ENCODE data around the gene SFI1. TPM values are rescaled to one million over a fixed set of nuclear protein-coding genes. Genes with fewer than 3 reads are reported as not detected.

The SFI1 gene
- total and polyA plus RNA-seq, 2 of the 4 experiments (the other 2 are of a cell fraction), result 9.9 to 12.0 TPM

DNA sequence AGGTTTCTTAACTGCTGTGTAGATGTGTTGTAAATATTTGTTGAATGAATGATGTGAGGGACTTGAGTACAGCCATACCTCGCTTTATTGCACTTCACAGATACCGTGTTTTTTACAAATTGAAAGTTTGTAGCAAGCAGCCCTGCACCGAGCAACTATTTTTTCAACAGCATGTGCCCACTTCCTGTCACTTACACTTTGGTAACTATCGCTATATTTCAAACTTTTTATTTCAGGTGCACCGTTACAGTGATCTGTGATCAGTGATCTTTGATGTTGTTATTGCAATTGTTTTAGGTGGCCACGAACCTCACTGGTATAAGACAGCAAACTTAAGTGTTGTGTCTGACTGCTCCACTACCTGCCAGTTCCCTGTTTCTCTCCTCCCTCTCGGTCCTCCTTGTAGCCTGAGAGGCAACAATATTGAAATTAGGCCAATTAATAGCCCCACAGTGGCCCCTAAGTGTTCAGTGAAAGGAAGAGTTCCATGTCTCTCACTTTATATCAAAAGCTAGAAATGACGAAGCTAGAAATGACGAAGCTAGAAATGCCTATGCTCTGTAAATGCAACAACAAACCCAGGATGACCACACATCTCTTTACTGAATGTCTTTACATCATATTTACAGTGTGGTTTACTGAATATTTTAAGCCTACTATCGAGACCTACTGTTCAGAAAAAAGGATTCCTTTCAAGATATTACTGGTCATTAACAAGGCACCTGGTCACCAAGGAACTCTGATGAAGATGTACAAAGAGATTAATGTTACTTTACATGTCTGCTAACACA, 1.0 kb downstream of the SFI1 start (continued):
- TF ChIP-seq ELK1 (IDR thresholded peaks at IDR 0.05; ENCODE audit: borderline replicate concordance, low read depth, low read length), result no peak

DNA sequence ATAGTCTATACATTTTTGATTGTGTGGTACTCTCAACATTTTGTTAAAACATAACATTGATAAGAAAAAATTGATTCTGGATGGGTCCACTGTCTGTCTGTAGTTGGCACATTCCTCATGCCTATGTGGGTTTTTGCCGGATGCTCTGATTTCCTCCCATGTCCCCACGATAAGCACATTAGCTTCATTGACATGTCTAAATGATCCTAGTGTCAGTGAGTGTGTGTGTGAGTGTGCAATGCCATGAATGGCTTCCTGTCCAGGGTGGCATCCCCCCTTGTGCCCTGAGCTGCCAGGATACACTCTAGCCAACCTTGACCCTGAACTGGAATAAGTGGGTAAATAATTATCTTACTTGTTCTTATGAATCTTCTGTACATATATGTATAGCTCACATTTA, 5.4 kb downstream of the SFI1 start:
- Histone ChIP-seq H3K18ac (ENCODE audit: low read depth, low read length) (no peak overlapping the region), H3K4me2 (ENCODE audit: low read depth, low read length) (no peak overlapping the region), H2BK120ac (ENCODE audit: low read depth, low read length) (no peak overlapping the region), H3K14ac (replicated peaks; ENCODE audit: low read depth, low read length) (no peak overlapping the region), H2BK20ac (ENCODE audit: low read depth, low read length) (no peak overlapping the region), H4K20me1 (ENCODE audit: insufficient read depth, low read length) (no peaks in the 10 kb centered on the region), H3K36me3 (ENCODE audit: control insufficient read depth, insufficient read depth, low read length) (no peaks in the 10 kb centered on the region), H2AK9ac (replicated peaks; ENCODE audit: low read depth, low read length, poor library complexity) (no peak overlapping the region), H3K9ac (ENCODE audit: low read depth, low read length) (no peak overlapping the region), H4K8ac (ENCODE audit: low read depth in 2 of 2, low read length in 2 of 2) (no peak overlapping the region), H3K23ac (ENCODE audit: low read depth, low read length) (no peak overlapping the region), H3K27me3 (ENCODE audit: control insufficient read depth, insufficient read depth, low read length) (no peaks in the 10 kb centered on the region), H4K91ac (ENCODE audit: insufficient read depth, low read depth, low read length) (no peak overlapping the region), H3K4me3 (ENCODE audit: insufficient read depth, low read depth, low read length) (no peak overlapping the region), H2AFZ (replicated peaks; ENCODE audit: low read length, poor library complexity) (no peak overlapping the region), H2BK15ac (ENCODE audit: low read depth, low read length) (no peak overlapping the region), H2AK5ac (ENCODE audit: low read depth, low read length) (no peak overlapping the region), H3K9me1 (ENCODE audit: insufficient read depth, low read length) (peaks cover 3% of the 10 kb centered on the region; the same call in 1 of the 2 replicates), H3K4me1 (ENCODE audit: control insufficient read depth, insufficient read depth, low read length) (no peaks in the 10 kb centered on the region; the same call in 1 of the 2 replicates), H2BK5ac (ENCODE audit: low read depth, low read length, poor library complexity, severe bottlenecking) (no peak overlapping the region), H3K27ac (ENCODE audit: insufficient read depth, low read length) (no peak overlapping the region), H4K5ac (ENCODE audit: low read depth, low read length) (no peak overlapping the region), H3K9me3 (ENCODE audit: control insufficient read depth, insufficient read depth, low read length) (no peaks in the 10 kb centered on the region), H3K4ac (ENCODE audit: low read depth, low read length) (no peak overlapping the region), H3K56ac (ENCODE audit: extremely low read depth, insufficient read depth, low read length) (no peak overlapping the region), H3K79me1 (ENCODE audit: low read depth in 1 of 2, low read length in 2 of 2) (peaks cover 23 to 42% of the 10 kb centered on the region in 2 experiments)
- ChIA-PET CTCF (no interaction called here), POLR2A (ENCODE audit: unreplicated experiment) (no interaction called here)
- no peak for ATAC-seq (ENCODE audit: low read depth)
- no peak for DNase-seq
- intact Hi-C loops (cut with micrococcal nuclease), result no loop called here
- in situ Hi-C loops (cut with MboI; ENCODE audit: low sequenced_read_pairs), result no loop called here
- dilution Hi-C loops (cut with HindIII; ENCODE audit: low sequenced_read_pairs, unreplicated experiment), result no loop called here
- TF ChIP-seq MAZ (IDR thresholded peaks at IDR 0.05; ENCODE audit: borderline replicate concordance, low read depth, low read length) (no peak), RCOR1 (IDR thresholded peaks at IDR 0.05; ENCODE audit: insufficient replicate concordance, low read length) (no peak), NFE2L2 (IDR thresholded peaks at IDR 0.05; ENCODE audit: low read depth, low read length) (no peak)
- TF ChIP-seq, protein P1, sequence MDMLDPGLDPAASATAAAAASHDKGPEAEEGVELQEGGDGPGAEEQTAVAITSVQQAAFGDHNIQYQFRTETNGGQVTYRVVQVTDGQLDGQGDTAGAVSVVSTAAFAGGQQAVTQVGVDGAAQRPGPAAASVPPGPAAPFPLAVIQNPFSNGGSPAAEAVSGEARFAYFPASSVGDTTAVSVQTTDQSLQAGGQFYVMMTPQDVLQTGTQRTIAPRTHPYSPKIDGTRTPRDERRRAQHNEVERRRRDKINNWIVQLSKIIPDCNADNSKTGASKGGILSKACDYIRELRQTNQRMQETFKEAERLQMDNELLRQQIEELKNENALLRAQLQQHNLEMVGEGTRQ (IDR thresholded peaks at IDR 0.05; ENCODE audit: low read depth, low read length), result no peak
- no CpG with 5 or more reads among the region's 2 CpGs for WGBS, 2 experiments (ENCODE audit: extremely low coverage in 2 of 2, insufficient read length in 1 of 2)
- BruUV-seq (replicated peaks), result no TSS peak

Measured in IMR-90 (cell line).